PC-9 (cell line): Measurements from ENCODE around the gene USP12.

Experiments used
- EZH2 ChIP-seq: fragments of 200-600 bp; sonication (generic); IDR thresholded peaks from 2 replicates; pipeline ENCODE4 v1.8.0; 2017; ENCODE audit warnings: antibody characterized with exemption, low read depth
- TF ChIP-seq, protein P1 (sequence below): fragments of 200-600 bp; sonication (generic); conservative IDR thresholded peaks from 2 replicates; pipeline ENCODE4 v1.6.1; 2017; ENCODE audit warnings: mixed run types, antibody characterized with exemption, mild to moderate bottlenecking, moderate library complexity

DNA sequence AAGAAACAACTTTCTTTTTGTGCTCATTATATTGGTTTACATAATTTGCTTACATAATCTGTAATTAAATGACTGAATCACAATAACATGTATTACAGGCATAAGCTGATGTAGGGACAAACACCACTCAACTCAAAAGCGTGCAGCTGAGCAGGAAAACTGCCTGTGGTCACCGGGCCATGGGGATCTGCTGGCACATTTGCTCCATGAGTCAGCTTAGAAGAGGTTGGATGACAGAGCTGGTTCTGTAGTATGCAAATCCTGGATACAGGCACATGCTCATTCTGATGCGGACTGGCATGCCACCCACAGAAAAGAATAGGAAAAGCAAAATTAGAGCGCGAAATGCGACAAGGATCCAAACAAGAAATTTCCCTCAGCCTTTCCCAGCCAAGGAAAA lies 128.6 kb downstream of the USP12 start:
- TF ChIP-seq, protein P1, sequence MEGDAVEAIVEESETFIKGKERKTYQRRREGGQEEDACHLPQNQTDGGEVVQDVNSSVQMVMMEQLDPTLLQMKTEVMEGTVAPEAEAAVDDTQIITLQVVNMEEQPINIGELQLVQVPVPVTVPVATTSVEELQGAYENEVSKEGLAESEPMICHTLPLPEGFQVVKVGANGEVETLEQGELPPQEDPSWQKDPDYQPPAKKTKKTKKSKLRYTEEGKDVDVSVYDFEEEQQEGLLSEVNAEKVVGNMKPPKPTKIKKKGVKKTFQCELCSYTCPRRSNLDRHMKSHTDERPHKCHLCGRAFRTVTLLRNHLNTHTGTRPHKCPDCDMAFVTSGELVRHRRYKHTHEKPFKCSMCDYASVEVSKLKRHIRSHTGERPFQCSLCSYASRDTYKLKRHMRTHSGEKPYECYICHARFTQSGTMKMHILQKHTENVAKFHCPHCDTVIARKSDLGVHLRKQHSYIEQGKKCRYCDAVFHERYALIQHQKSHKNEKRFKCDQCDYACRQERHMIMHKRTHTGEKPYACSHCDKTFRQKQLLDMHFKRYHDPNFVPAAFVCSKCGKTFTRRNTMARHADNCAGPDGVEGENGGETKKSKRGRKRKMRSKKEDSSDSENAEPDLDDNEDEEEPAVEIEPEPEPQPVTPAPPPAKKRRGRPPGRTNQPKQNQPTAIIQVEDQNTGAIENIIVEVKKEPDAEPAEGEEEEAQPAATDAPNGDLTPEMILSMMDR = no peak
- no peak for TF ChIP-seq EZH2
